ENCODE data around the gene HDAC8.
"Not testable (repeated sequence)": the region's sequence is repeated elsewhere in the genome, so short reads cannot be mapped to it uniquely, and the experiment has no call there.

HDAC8 gene

GRCh38 chrX:72532366-72532765 is 40.3 kb downstream of the HDAC8 start:
- no peak overlapping the region for H3K4me3 ChIP-seq (ENCODE audit: low read length)
- TF ChIP-seq CTCF (conservative IDR thresholded peaks at IDR 0.05; ENCODE audit: low read depth, low read length), result no peak
- no peak for DNase-seq (ENCODE audit: low read depth)

- H3K4me3 ChIP-seq (ENCODE audit: low read length), result no peak overlapping the region
- no peak for TF ChIP-seq CTCF (conservative IDR thresholded peaks at IDR 0.05; ENCODE audit: low read depth, low read length)
- DNase-seq (ENCODE audit: low read depth), result no peak
Measured at GRCh38 chrX:72526534-72527508, 45.8 kb downstream of the HDAC8 start.

GRCh38 chrX:72498782-72499181 is 73.9 kb downstream of the HDAC8 start:
- DNase-seq (ENCODE audit: low read depth), result no peak
- no peak overlapping the region for H3K4me3 ChIP-seq (ENCODE audit: low read length)
- no peak for TF ChIP-seq CTCF (conservative IDR thresholded peaks at IDR 0.05; ENCODE audit: low read depth, low read length)

- no peak for TF ChIP-seq CTCF (conservative IDR thresholded peaks at IDR 0.05; ENCODE audit: low read depth, low read length)
- H3K4me3 ChIP-seq (ENCODE audit: low read length), result no peak overlapping the region
- DNase-seq (ENCODE audit: low read depth), result no peak
Measured at GRCh38 chrX:72495046-72495445, 77.6 kb downstream of the HDAC8 start.

GRCh38 chrX:72492499-72492898 is 80.1 kb downstream of the HDAC8 start:
- TF ChIP-seq CTCF (conservative IDR thresholded peaks at IDR 0.05; ENCODE audit: low read depth, low read length), result no peak
- H3K4me3 ChIP-seq (ENCODE audit: low read length), result no peak overlapping the region
- DNase-seq (ENCODE audit: low read depth), result no peak

GRCh38 chrX:72490221-72490620 is 82.4 kb downstream of the HDAC8 start:
- not testable (repeated sequence) for H3K4me3 ChIP-seq (ENCODE audit: low read length)

GRCh38 chrX:72487661-72488060 is 85.0 kb downstream of the HDAC8 start:
- no peak for TF ChIP-seq CTCF (conservative IDR thresholded peaks at IDR 0.05; ENCODE audit: low read depth, low read length)
- no peak for DNase-seq (ENCODE audit: low read depth)
- H3K4me3 ChIP-seq (ENCODE audit: low read length), result no peak overlapping the region

More at GRCh38 chrX:72490221-72490620, 82.4 kb downstream of the HDAC8 start:
- not testable (repeated sequence) for DNase-seq (ENCODE audit: low read depth)

Data from retinal pigment epithelial cell (primary cell).